GM18519 (cell line): Measurements from ENCODE around the gene PIGT.
A peak's percentile ranks its signal among the peaks of the same experiment; 100 is the strongest.

Experiments
- ATAC-seq: cut with Tn5 transposase; IDR thresholded peaks from one replicate; pipeline ENCODE4 v1.9.1; 2021; ENCODE audit warnings: mild to moderate bottlenecking, moderate library complexity; ENCODE audit not compliant: unreplicated experiment, low FRiP score

The PIGT gene

DNA sequence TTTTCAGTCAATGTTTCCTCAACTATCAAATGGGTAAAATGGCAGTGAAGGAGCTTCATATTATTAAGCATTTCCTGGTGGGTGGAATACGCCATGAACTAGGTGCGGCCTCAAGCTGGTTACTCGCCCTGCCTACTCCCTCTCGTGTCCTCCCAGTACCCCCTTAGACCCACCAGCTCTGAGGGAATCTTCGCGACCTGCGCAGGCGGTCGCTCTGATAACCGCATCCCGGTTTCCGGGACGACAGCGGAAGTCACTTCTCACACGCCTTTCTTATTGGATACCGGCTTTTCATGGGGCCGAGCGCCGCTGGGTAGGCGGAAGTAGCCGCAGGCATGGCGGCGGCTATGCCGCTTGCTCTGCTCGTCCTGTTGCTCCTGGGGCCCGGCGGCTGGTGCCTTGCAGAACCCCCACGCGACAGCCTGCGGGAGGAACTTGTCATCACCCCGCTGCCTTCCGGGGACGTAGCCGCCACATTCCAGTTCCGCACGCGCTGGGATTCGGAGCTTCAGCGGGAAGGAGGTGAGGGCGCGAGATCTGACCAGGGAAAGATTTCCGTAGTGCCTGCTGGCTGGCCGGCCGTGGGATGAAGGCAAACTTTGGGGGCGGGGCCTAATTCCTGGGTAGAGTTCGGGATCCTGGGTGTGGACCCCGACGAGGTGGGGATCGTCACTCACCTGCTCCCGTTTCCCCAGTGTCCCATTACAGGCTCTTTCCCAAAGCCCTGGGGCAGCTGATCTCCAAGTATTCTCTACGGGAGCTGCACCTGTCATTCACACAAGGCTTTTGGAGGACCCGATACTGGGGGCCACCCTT is at the start of gene PIGT:
TSS of gene PIGT (plus strand) at position 320 of the 816 bp plus-strand sequence. CDS start at position 336, 16 bp downstream.
- peak; percentile 71 for ATAC-seq

DNA sequence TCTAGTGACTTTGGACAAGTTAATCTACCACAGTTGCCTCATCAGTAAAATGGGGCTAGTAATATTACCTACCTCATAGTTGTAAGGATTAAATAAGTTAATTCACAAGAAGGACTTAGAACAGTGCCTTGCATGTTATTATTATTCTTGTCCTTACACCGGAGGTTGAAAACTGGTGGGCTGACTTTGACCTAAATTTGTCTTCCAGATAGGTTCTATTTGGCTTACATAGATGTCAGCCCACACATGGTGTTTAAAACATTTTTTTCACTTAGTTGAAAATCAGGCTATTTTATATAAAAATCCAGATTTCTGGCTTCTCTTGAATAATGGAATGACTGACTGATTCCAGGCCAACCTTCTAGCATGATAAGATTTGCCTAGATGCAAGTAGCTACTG is 49.7 kb upstream of the PIGT start:
- no peak for ATAC-seq

DNA sequence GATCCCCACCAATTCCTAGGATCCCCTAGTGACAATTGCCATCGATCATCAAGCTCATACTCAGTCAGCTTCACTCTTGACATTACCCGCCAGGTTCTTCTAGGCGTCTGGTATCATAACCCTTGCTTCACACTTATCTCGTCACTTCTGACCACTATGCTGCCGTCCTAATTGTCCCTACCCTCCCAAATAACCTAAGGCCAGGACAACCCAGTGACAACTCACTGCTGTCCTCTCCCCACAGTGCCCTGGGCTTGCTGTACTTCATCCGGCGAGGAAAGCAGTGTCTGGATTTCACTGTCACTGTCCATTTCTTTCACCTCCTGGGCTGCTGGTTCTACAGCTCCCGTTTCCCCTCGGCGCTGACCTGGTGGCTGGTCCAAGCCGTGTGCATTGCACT is 49.3 kb upstream of the PIGT start:
- no peak for ATAC-seq

DNA sequence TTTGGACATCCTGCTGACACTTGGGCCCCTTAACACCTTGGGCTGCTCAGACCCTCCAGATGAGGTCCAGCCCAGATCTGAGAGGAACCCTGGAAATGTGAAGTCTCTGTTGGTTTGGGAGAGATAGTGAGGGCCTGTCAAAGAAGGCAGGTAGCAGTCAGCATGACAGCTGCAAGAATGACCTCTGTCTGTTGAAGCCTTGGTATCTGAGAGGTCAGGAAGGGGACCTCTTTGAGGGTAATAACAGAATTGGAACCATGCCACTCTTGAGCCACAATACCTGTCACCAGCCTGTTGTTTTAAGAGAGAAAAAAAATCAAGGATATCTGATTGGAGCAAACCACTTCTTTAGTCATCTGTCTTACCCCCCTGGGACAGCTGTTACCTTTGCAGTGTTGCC is 48.8 kb upstream of the PIGT start:
- ATAC-seq = no peak

DNA sequence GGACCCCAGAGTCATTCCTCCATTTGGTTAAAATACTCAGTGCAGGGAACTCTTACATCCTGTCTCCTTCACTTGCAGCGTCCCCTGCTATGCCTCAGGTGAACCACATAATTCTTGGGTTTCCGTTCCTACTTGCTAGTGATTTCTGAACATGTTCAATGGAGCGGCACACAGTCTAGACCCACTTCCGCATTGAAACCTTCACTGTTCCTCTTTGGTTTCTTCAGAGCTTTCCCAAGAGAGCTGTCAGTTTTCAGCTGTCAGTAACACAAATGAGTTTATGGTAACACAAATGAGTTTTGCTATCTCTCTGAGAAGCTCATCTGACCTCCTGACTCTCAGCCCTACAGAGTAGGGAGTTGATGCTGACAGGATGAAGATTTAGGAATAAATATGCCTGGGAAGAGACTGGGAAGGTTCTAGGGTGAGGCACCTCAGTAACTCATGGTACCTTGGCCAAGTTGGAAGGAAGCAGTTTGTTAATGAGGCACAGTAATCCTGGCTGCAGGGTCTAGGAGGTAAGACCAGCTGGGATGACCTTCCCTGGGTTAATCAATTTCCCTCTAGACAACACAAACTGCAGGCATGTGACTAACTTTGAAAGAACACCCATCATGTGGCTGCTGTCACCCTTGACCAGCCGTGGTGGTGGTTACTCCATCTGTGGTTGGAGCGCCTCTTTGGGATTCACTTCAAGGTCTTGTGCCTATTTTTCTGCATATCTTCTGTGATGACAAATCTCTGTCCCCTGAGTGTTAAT is 47.5 kb upstream of the PIGT start:
- peak; percentile 79 for ATAC-seq

DNA sequence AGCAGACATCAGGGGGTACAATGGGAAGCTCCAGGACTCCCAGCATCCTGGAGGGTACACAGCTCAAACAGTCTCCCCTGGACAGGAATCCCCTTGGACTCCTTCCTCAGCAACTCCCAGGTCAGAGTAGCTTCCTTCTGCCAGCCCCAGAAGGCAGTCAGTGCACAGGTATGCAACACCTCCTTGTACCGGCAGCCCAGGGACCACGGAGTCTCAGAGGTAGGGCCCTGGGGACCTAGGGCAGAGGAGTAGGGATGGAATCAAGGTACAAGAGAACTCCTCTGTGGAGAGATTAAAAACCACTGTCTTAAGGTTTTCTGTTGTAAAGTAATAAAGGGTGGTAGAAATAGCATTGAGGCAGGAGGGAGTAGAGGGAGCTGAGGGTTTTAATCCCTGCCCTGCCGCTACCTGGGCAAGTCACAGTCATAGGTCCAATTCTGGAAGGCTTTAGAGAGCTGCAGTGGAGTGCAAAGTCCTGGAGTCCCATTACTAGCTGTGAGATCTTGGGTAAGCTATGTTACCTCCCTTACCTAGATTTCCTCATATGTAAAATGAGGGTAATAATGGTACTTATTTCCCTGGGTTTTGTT is 45.3 kb upstream of the PIGT start:
- no peak for ATAC-seq

DNA sequence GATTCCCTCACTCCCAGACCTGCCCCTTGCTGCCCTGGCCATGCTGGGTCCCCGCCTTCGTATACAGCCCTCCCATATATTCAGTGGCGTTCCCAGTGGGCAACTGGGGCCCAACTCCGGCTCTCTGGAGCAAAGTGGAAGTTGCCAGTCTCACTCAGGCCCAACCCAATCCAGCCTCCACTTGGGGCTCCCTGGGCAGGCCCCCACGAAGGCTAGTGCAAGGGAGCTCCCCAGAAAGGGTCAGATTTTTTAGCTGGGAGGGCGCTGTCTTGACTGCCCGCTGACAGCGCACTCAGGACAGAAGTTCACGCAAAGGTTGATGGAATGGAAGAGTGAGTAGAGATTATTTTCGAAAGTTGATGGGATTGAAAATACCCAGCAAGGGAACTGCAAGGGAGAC is 43.7 kb upstream of the PIGT start:
- no peak for ATAC-seq

DNA sequence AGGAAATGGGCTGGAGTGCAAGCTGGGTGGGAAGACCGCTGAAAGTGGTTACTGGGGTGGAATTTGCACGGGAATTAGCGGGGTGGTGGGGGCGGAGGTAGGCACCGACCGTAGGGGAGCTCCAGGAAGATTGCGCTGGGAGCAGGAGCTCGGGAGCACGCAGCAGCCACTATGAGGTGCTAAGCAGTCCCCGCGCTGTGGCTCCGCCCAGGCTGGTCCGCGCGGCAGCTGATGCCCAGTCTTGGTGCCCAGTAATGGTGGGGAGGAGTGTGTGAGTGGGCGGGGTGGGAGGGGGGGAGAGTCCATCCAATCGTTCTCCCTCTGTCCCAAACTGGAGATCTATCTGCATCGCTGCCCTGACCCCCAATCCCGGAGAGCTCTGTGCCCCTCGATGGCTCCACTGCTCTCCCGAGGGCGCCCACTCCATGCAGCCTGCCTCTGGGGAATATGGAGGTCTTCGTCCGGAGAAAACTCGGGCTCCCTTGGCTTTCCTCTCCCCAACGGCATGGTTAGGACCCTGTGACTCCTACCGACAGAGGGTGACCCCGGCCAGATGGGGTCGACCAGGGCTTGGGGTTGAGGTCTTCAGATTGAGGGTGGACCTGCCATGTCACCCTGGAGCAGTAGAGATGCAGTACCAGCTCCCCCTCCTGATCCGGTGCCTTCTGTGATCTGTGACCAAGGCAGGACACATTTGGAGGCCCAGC is 43.1 kb upstream of the PIGT start:
- ATAC-seq = no peak

DNA sequence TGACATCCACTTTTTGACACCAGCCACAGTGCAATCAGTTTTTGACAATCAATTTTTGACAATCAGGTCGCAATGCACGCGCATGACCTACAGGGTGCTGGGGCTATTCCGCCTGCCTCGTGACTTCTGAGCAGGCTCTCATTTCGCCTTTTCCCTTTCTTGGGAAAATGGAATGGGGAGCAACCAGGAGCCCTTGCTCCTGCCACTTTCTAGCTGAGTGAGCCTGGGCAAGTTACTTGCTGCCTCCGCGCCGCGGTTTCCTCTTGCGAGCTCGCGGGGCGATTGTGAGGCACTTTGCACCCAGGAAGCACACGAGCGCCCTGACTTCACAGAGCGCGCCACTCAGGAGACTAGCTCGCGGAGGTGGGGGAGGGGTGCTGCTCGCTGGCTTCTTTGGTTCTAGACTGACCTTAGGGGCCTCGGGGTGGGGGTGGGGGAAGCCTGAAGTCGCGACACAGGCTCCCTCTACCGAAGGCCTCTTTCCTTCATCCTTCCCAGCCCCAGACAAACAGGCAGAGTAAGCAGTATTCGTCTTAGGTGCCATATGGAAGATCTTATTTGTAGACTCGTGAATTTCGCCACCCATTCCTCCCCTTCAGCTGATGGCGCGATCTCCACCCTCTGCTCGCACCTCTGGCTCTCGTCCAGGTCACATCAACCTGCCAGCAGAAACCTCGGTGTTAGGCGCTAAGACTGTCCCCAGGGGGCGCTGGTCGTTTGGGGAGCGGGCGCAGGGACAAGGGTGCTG is 42.4 kb upstream of the PIGT start:
- peak; percentile 59 for ATAC-seq

DNA sequence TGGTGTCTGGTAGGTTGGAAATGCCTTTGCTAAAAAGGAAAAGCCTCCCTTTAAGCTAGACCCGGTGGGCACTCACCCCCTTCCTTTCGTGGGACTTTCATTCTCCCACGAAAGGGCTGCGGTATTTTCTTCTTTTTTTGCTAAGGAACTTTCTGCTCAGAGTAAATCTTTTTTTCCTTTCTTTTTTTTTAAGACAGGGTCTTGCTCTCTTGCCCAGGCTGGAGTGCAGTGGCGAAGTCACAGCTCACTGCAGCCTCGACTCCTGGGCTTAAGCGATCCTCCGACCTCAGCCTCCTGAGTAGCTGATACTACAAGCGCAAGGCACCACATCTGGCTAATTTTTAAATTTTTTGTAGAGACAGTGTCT is 41.9 kb upstream of the PIGT start:
- ATAC-seq = no peak

DNA sequence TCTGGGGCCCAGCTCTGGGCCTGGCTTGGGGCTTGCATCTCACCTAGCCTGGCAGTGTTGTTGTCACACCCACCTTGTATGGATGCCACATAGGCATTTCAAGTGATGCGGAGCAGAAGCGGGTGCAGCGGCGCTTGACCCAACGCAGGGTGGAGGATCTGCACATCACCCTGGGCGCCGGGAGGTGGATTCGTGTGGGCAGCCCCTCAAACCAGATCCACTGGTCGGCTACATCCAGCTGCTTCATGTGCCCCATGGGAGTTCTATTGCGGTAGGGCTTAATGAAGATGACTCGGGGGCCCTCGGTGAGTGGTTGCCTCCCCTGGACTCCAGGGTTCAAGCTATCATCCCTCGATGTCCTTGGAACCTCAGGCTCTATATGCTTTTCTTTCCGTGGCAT is 41.0 kb upstream of the PIGT start:
- no peak for ATAC-seq

DNA sequence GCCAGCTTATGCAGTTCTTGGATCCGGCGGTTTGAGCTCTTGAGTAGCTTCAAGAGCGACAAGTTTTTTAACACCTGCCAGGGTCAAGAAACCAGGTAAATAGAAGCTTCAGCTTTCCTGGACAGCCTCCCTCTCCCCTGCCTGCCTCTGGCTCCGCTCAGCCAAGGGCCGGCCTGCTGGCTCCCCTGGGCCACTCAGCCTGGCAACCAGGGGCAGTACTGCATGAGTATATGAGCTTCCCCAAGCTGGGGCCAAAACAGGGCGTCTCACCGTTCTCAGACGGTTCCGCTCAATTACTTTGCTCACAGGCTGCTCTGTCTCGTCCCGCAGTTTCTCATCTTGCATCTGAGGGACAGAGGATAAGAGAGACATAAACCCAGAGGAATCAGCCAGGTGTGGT is 38.7 kb upstream of the PIGT start:
- no peak for ATAC-seq

DNA sequence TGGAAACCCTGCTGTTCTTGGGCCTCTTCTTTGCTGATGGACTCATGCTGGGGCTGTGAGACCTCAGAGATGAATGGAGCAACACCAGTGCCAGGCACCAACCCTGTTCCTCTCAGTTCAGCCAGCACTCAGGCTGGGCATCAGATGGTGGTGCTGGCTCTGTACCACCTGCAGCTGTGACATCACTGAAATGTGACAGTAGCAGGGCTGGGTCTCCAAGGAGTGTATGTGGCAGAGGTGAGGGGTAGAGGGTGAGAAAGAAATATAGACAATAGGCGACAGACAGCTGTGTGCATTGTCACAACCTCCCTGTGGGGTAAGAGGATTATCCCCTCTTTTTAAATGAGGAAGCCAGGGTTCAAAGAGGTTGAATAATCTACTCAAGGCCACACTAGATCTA is 37.8 kb upstream of the PIGT start, which contains the start of gene TP53TG5:
TSS of gene TP53TG5 (minus strand) at position 135 of the 400 bp plus-strand sequence. CDS start at position 46, 89 bp downstream.
- no peak for ATAC-seq

DNA sequence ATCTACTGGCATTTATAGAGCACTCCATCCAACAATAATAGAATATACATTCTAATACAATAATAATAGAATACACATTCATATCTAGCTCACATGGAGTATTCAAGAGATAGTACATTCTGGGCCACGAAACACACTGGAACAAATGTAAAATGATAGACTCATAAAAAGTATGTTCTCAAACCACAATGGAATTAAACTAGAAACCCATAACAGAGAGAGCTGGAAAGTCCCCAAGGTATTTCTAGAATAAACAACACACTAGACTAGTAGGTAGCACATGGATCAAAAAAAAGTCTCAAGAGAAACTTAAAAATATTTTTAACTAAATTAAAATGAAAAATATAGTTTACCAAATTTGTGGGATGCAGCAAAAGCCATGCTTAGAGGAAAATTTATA is 28.7 kb upstream of the PIGT start:
- no peak for ATAC-seq

DNA sequence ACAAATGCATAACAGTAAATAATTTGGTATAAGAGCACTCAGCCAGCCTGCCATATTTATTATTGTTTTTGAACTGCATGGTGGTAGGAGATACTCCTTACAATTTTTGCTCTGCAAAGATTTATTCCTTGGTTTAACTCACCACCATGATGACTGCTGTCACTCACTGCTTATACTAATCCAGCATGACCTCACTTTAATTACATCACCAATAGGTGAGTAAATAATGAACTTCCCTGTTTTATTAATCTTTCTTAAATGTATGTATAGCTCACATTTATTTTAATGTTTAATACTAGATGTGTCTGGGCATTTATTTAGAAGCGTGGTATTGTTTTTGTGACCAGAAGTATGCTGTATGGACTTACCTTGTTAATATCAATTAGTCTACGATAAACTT is 25.0 kb upstream of the PIGT start:
- ATAC-seq = no peak

DNA sequence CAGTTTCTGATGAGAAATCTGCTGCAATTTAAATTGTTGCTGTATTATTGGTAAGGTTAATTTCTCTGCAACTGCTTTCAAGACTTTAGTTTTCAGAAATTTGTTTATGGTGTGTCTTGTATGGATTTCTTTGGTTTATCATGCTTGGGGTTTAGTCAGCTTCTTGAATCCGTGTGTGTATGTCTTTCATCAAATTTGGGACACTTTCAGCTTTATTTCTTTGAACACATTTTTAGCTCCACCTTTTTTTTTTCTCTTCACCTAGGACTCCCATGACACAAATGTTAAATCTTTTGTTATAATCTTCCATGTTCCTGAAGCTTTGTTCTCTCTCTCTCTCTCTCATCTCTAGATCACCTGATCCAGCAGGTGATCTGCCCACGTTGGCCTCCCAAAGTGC is 24.4 kb upstream of the PIGT start:
- no peak for ATAC-seq

DNA sequence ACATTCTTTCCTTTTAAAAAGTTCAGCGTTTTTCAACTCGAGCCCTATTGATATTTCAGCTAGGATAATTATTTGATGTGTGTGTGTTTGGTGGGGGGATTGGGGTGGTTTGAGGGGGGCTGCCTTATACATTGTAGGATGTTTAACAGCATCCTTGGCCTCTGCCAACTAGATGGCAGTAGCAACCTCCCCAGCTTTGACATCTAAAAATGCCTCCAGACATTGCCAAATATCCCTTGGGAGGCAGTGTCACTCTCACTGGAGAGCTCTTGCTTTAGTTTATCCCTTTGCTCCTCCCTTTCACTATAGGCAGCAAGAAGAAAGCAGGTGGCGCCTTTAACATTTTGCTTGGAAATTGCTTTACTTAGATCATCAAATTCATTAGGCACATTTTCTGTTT is 23.2 kb upstream of the PIGT start:
- no peak for ATAC-seq

DNA sequence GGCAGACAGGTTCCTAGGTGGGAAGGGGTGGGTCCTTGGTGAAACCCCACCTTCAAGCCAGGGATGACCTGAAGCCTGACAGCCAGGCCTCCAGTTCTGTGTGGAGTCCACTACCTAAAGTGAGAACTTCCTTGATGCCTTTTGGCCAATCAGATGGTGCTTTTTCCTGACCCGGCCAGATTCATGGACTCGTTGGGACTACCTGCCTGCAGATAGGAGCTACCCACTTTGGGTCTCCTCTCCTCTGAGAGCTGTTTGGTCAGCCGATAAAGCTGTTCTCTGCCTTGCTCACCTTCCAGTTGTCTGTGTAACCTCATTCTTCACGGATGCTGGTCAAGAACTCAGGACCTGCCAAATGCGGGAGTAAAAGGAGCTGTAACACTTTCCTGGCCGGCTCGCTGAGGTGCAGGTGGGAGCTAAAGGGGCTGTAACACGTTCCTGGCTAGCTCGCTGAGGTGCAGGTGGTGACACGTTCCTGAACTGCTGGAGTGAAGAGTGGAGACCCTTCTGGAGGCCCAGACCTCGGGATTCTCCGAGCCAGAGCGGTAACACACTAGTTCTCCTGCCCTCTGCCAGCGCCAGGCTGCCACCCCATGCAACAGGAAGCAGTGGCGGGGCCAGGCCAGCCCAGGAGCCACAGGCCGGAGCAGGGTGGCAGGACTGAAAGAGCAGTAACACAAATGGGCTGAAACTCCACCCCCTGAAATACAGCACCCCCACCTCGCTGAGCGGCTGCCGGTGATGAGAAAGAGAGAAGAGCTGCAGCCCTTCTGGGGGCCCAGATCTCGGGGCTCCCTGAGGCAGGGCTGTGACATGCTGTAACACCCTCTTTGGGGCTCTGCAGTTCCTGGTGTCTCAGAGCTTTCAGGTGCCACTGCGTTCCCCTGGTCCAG is 21.5 kb upstream of the PIGT start:
- ATAC-seq = no peak

DNA sequence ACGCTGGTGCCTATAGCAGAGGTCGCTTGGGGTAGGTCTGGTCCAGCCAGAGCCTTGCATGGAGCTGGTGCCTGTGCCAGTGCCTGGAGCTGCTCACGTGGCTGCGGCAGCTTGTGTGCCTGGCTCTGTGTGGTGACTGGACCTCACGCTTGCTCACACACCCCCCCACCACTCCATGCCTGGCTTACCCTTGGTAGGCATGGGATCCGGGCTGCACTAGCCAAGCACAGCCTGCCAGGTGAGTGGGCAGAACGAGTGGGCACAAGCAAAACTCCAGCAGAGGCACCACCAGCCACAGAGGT is 20.9 kb upstream of the PIGT start:
- no peak for ATAC-seq
